ENCODE results near the gene CDH4.

DNA sequence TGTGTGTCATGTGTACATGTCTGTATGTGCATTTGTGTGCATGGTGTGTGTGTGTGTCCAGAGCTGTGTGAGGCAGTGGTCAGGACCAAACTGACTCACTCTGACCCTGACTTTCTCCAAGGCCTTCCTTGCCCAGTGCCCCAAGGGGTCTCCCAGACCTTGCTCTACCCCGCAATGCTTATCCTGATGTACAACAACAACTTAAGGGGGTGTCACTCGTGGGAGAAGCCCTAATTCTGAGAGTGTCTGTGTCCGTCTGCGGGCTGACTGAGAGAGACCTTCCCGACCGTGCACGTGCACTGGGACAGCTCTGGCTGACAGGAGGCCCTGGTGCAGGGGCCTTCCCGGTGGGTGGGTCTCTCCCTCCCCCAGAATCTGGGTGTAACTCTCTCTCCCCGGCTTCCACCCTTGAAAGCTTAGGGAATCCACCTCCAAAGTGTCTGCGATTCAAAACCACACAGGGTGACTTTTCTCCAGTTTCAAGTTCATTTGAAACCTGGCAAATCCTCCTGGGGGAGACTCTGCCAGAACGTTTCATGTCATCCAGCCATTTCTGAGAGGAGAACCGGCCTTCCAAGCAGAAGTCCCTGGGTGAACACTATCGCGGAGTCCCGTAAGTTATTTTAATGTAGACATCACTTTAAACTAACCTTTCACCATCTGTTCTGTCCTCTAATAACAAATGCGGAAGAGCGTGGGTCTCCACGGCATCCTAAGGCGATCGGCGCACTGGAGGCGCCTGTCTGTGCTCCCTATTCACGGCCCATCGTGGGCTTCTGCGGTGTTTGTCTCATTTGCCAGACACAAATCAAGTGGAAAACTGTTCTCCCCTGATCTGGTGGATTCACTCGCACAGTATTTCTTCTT lies 588.1 kb downstream of the CDH4 start:
- TF ChIP-seq, protein P1, sequence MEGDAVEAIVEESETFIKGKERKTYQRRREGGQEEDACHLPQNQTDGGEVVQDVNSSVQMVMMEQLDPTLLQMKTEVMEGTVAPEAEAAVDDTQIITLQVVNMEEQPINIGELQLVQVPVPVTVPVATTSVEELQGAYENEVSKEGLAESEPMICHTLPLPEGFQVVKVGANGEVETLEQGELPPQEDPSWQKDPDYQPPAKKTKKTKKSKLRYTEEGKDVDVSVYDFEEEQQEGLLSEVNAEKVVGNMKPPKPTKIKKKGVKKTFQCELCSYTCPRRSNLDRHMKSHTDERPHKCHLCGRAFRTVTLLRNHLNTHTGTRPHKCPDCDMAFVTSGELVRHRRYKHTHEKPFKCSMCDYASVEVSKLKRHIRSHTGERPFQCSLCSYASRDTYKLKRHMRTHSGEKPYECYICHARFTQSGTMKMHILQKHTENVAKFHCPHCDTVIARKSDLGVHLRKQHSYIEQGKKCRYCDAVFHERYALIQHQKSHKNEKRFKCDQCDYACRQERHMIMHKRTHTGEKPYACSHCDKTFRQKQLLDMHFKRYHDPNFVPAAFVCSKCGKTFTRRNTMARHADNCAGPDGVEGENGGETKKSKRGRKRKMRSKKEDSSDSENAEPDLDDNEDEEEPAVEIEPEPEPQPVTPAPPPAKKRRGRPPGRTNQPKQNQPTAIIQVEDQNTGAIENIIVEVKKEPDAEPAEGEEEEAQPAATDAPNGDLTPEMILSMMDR (IDR thresholded peaks at IDR 0.05) = no peak
- no peak for TF ChIP-seq POLR2A (IDR thresholded peaks at IDR 0.05)
